Transverse colon (tissue), 3 donors: ENCODE data around the gene LMO1.

Experiments used
- EP300 ChIP-seq: sonication (generic); formaldehyde crosslinking; IDR thresholded peaks from one replicate; pipeline ENCODE4 v1.6.1; 2017; ENCODE audit warnings: antibody characterized with exemption, low read depth
- TF ChIP-seq, protein P1 (sequence below), 5 experiments: fragments of 200-600 bp in 3 of 5; fragments of 450-650 bp in 2 of 5; sonication (generic) in 3 of 5; IDR thresholded peaks; 1 replicate in 2 of 5; 2 replicates in 3 of 5; pipeline ENCODE4 v1.5.1; 2016 to 2017; ENCODE audit warnings: antibody characterized with exemption in 5 of 5, inconsistent platforms in 3 of 5, mild to moderate bottlenecking in 2 of 5, moderate library complexity in 1 of 5

- TF ChIP-seq EP300, result no peak
- TF ChIP-seq, protein P1, sequence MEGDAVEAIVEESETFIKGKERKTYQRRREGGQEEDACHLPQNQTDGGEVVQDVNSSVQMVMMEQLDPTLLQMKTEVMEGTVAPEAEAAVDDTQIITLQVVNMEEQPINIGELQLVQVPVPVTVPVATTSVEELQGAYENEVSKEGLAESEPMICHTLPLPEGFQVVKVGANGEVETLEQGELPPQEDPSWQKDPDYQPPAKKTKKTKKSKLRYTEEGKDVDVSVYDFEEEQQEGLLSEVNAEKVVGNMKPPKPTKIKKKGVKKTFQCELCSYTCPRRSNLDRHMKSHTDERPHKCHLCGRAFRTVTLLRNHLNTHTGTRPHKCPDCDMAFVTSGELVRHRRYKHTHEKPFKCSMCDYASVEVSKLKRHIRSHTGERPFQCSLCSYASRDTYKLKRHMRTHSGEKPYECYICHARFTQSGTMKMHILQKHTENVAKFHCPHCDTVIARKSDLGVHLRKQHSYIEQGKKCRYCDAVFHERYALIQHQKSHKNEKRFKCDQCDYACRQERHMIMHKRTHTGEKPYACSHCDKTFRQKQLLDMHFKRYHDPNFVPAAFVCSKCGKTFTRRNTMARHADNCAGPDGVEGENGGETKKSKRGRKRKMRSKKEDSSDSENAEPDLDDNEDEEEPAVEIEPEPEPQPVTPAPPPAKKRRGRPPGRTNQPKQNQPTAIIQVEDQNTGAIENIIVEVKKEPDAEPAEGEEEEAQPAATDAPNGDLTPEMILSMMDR (IDR thresholded peaks at IDR 0.05), result no peak
Observed at GRCh38 chr11:8276528-8276927, 12.8 kb upstream of the LMO1 start.
